Astrocyte (in vitro differentiated cells and primary cell): Measurements from ENCODE around the gene HEG1.

Experiments used
- EZH2 ChIP-seq: IDR thresholded peaks from 2 replicates; pipeline ENCODE4 v1.6.1; 2012; ENCODE audit warnings: mild to moderate bottlenecking, low read length, inconsistent platforms; ENCODE audit not compliant: insufficient read depth
- TF ChIP-seq, protein P1 (sequence below): IDR thresholded peaks from 2 replicates; pipeline ENCODE4 v1.5.1; 2011; ENCODE audit warnings: low read depth, mild to moderate bottlenecking, inconsistent platforms, low read length, moderate library complexity; ENCODE audit not compliant: insufficient read depth

DNA sequence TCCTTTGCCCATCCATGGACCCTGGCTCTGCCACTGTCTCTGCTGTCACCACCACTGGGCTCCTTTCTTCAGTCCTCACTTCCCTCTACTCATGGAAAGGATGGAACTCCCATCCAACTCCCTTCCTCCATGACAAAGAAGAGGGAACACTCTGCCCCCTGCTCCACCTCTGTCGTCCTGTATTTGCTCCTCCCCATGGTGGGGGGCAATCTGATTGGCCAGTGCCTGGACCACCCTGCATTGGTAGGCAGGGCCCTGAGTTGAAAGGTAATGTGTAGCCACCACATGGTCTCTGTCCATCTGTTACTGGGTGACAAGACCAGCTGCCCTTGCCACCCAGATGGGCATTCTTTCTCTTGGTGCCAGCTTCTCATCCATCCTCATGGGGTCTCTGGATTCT is 20.7 kb upstream of the HEG1 start:
- no peak for TF ChIP-seq EZH2
- TF ChIP-seq, protein P1, sequence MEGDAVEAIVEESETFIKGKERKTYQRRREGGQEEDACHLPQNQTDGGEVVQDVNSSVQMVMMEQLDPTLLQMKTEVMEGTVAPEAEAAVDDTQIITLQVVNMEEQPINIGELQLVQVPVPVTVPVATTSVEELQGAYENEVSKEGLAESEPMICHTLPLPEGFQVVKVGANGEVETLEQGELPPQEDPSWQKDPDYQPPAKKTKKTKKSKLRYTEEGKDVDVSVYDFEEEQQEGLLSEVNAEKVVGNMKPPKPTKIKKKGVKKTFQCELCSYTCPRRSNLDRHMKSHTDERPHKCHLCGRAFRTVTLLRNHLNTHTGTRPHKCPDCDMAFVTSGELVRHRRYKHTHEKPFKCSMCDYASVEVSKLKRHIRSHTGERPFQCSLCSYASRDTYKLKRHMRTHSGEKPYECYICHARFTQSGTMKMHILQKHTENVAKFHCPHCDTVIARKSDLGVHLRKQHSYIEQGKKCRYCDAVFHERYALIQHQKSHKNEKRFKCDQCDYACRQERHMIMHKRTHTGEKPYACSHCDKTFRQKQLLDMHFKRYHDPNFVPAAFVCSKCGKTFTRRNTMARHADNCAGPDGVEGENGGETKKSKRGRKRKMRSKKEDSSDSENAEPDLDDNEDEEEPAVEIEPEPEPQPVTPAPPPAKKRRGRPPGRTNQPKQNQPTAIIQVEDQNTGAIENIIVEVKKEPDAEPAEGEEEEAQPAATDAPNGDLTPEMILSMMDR = no peak
